Liver (tissue), 9 donors: ENCODE data around the gene HOOK2. TPM values are rescaled to one million over a fixed set of nuclear protein-coding genes. Genes with fewer than 3 reads are reported as not detected.

Experiments
- DNase-seq: peaks from one replicate; pipeline ENCODE4 v3.0.0-alpha.2; 2017; ENCODE audit warnings: low spot score
- H3K27ac ChIP-seq, 2 donors: one replicate each; pipeline ENCODE4 v1.7.0; 2013; ENCODE audit warnings: inconsistent platforms in 2 of 2, low read length in 2 of 2, control low read depth in 1 of 2, low read depth in 1 of 2, mild to moderate bottlenecking in 1 of 2
- H3K27me3 ChIP-seq, 4 donors: one replicate each; pipeline versions ENCODE4 v1.6.1 to v1.7.0; 2013; ENCODE audit warnings: low read length in 3 of 4, inconsistent platforms in 1 of 4, mild to moderate bottlenecking in 1 of 4, moderate library complexity in 1 of 4; ENCODE audit not compliant: control insufficient read depth in 4 of 4, insufficient read depth in 4 of 4
- H3K36me3 ChIP-seq, 4 donors: one replicate each; pipeline versions ENCODE4 v1.6.1 to v1.7.0; 2013; ENCODE audit warnings: low read length in 3 of 4, mild to moderate bottlenecking in 3 of 4, low read depth in 1 of 4, moderate library complexity in 1 of 4; ENCODE audit not compliant: control insufficient read depth in 4 of 4, insufficient read depth in 3 of 4
- H3K4me1 ChIP-seq, 4 donors: one replicate each; pipeline versions ENCODE4 v1.6.1 to v1.7.0; 2013; ENCODE audit warnings: low read length in 3 of 4, mild to moderate bottlenecking in 3 of 4, moderate library complexity in 1 of 4; ENCODE audit not compliant: control insufficient read depth in 4 of 4, insufficient read depth in 4 of 4
- H3K4me3 ChIP-seq, 3 donors: one replicate each; pipeline versions ENCODE4 v1.6.1 to v1.7.0; 2013; ENCODE audit warnings: low read length in 3 of 3, control low read depth in 1 of 3, low read depth in 1 of 3, mild to moderate bottlenecking in 1 of 3
- H3K9ac ChIP-seq, 2 donors: one replicate each; pipeline ENCODE4 v1.7.0; 2013; ENCODE audit warnings: low read length in 2 of 2, mild to moderate bottlenecking in 2 of 2, moderate library complexity in 2 of 2, control low read depth in 1 of 2, low read depth in 1 of 2
- H3K9me3 ChIP-seq, 4 donors: one replicate each; pipeline versions ENCODE4 v1.6.1 to v1.7.0; 2013; ENCODE audit warnings: low read length in 3 of 4; ENCODE audit not compliant: control insufficient read depth in 4 of 4
- ATF3 ChIP-seq: IDR thresholded peaks from 2 replicates; pipeline ENCODE4 v1.6.1; 2016; ENCODE audit warnings: antibody characterized with exemption
- CTCF ChIP-seq: fragments of 150-350 bp; IDR thresholded peaks from 2 replicates; pipeline ENCODE4 v1.5.1; 2017; ENCODE audit warnings: improper control_type of control experiment, low read depth, low read length; ENCODE audit not compliant: missing input control
- EGR1 ChIP-seq, 2 donors: IDR thresholded peaks; 2 replicates each; pipeline ENCODE4 v1.6.1; 2016 to 2018; ENCODE audit warnings: antibody characterized with exemption in 2 of 2, low read depth in 2 of 2
- FOXA1 ChIP-seq: IDR thresholded peaks from 2 replicates; pipeline ENCODE4 v1.6.1; 2016; ENCODE audit warnings: antibody characterized with exemption
- FOXA2 ChIP-seq: IDR thresholded peaks from 2 replicates; pipeline ENCODE4 v1.6.1; 2016; ENCODE audit warnings: antibody characterized with exemption
- GABPA ChIP-seq, 2 donors: IDR thresholded peaks in 1 of 2; conservative IDR thresholded peaks in 1 of 2; 2 replicates each; pipeline ENCODE4 v1.6.1; 2016; ENCODE audit warnings: antibody characterized with exemption in 2 of 2, mild to moderate bottlenecking in 1 of 2, moderate library complexity in 1 of 2
- HNF4A ChIP-seq, 2 donors: conservative IDR thresholded peaks; 2 replicates each; pipeline ENCODE4 v1.6.1; 2016; ENCODE audit warnings: antibody characterized with exemption in 2 of 2, mild to moderate bottlenecking in 2 of 2
- JUND ChIP-seq, 2 donors: IDR thresholded peaks; 2 replicates each; pipeline ENCODE4 v1.6.1; 2016; ENCODE audit warnings: antibody characterized with exemption in 2 of 2
- MAX ChIP-seq: IDR thresholded peaks from 2 replicates; pipeline ENCODE4 v1.6.1; 2016; ENCODE audit warnings: antibody characterized with exemption
- NR2F2 ChIP-seq: IDR thresholded peaks from 2 replicates; pipeline ENCODE4 v1.6.1; 2016; ENCODE audit warnings: antibody characterized with exemption
- RAD21 ChIP-seq, 2 donors: IDR thresholded peaks; 2 replicates each; pipeline ENCODE4 v1.6.1; 2016; ENCODE audit warnings: antibody characterized with exemption in 2 of 2, mild to moderate bottlenecking in 2 of 2
- REST ChIP-seq: IDR thresholded peaks from 2 replicates; pipeline ENCODE4 v1.6.1; 2016; ENCODE audit warnings: antibody characterized with exemption, mild to moderate bottlenecking
- RXRA ChIP-seq, 2 donors: IDR thresholded peaks; 2 replicates each; pipeline ENCODE4 v1.6.1; 2017 to 2018; ENCODE audit warnings: antibody characterized with exemption in 2 of 2, mild to moderate bottlenecking in 1 of 2
- SP1 ChIP-seq: IDR thresholded peaks from 2 replicates; pipeline ENCODE4 v1.6.1; 2018; ENCODE audit warnings: antibody characterized with exemption, mild to moderate bottlenecking
- TAF1 ChIP-seq: conservative IDR thresholded peaks from 2 replicates; pipeline ENCODE4 v1.6.1; 2016; ENCODE audit warnings: antibody characterized with exemption, mild to moderate bottlenecking
- ZBTB33 ChIP-seq: IDR thresholded peaks from 2 replicates; pipeline ENCODE4 v1.6.1; 2016; ENCODE audit warnings: antibody characterized with exemption
- WGBS: extraction: QIAGEN DNeasy Blood & Tissue Kit; methylation state at CpG from one replicate; pipeline ENCODE4 v1.1.7; 2013; 5-methylcytosine and 5-hydroxymethylcytosine counted together
- polyA plus RNA-seq, 2 donors: library from polyadenylated mRNA; stranded (reverse) in 1 of 2; unstranded in 1 of 2; fragments of 200-250 nt in 1 of 2; fragments of >200 nt in 1 of 2; fragmentation: Nextera tagmentation in 1 of 2; extraction: Ambion mirVana in 1 of 2; gene quantifications; one replicate each; pipeline versions ENCODE4 v1.2.1 to v1.2.3, GENCODE V29; 2013 to 2015
- total RNA-seq, 2 donors: library from RNA; depleted of rRNA; stranded (reverse); fragments of >200 nt; gene quantifications; one replicate each; pipeline ENCODE4 v1.2.3, GENCODE V29; 2014
- donor health status: healthy.
- donor health status: healthy.
- donor health status: healthy.
- donor health status: healthy.
- donor health status: healthy.

HOOK2 gene
- total and polyA plus RNA-seq, 4 donors, result 11.3 to 36.4 (median 15.0) TPM

- TF ChIP-seq REST, result peak; percentile 96
- TF ChIP-seq MAX, result no peak
- TF ChIP-seq ATF3, result no peak
Observed at GRCh38 chr19:12791345-12792050, 16.1 kb upstream of the HOOK2 start, which contains the start of gene JUNB (continued).

GRCh38 chr19:12790628-12791344 is 15.4 kb upstream of the HOOK2 start:
- 1% methylated on average over 22 of the region's 22 CpGs for WGBS
- peaks cover 4 to 29% (median 21%) of the 10 kb centered on the region in 4 donors for H3K4me1 ChIP-seq
- no peak for DNase-seq
- peak overlapping the region; percentile 98 to 99 for H3K27ac ChIP-seq
- peak overlapping the region; percentile 53 to 97 for H3K9ac ChIP-seq
- H3K4me3 ChIP-seq, result peak overlapping the region; percentile 58 to 82 (median 62)
- no peaks in the 10 kb centered on the region for H3K27me3 ChIP-seq
- TF ChIP-seq TAF1 (no peak), ATF3 (no peak), NR2F2 (peak; percentile 27), RXRA (IDR thresholded peaks at IDR 0.05) (peak; percentile 39 to 47), EGR1 (IDR thresholded peaks at IDR 0.05; ENCODE audit: low read depth in 2 of 2) (no peak), JUND (IDR thresholded peaks at IDR 0.05) (no peak), FOXA2 (no peak), RAD21 (IDR thresholded peaks at IDR 0.05) (no peak), MAX (peak; percentile 95), FOXA1 (peak; percentile 97)
- H3K36me3 ChIP-seq, result no peaks in the 10 kb centered on the region
- no peaks in the 10 kb centered on the region for H3K9me3 ChIP-seq

GRCh38 chr19:12789904-12790619 is 14.7 kb upstream of the HOOK2 start:
- Histone ChIP-seq H3K9ac (peak overlapping the region; percentile 53 to 97), H3K27me3 (no peaks in the 10 kb centered on the region), H3K4me1 (peaks cover 6 to 34% (median 21%) of the 10 kb centered on the region in 4 donors), H3K4me3 (peak overlapping the region; percentile 58 to 82 (median 62)), H3K36me3 (no peaks in the 10 kb centered on the region), H3K9me3 (no peaks in the 10 kb centered on the region), H3K27ac (peak overlapping the region; percentile 98 to 99)
- under 1% methylated on average over 56 of the region's 56 CpGs for WGBS
- peak; percentile 94 for DNase-seq
- TF ChIP-seq SP1, result peak; percentile 72
- TF ChIP-seq GABPA (IDR thresholded peaks at IDR 0.05 in 1 of 2, conservative IDR thresholded peaks at IDR 0.05 in 1 of 2), result peak; percentile 60 to 83
- TF ChIP-seq FOXA1, result no peak
- peak; percentile 30 to 38 for TF ChIP-seq EGR1 (IDR thresholded peaks at IDR 0.05; ENCODE audit: low read depth in 2 of 2)
- TF ChIP-seq ATF3, result no peak
- TF ChIP-seq HNF4A (conservative IDR thresholded peaks at IDR 0.05), result peak; percentile 16 to 28
- no peak for TF ChIP-seq ZBTB33
- no peak for TF ChIP-seq JUND (IDR thresholded peaks at IDR 0.05)
- TF ChIP-seq CTCF, result no peak
- TF ChIP-seq MAX, result peak; percentile 47
